HCT116 (cell line): ENCODE results near the gene CCDC88C. TPM values are rescaled to one million over a fixed set of nuclear protein-coding genes. Genes with fewer than 3 reads are reported as not detected.

Experiments
- ATAC-seq: fragments of 200-7000 bp; cut with Tn5 transposase; 2 replicates; pipeline ENCODE4 v1.9.1; 2020; ENCODE audit warnings: mild to moderate bottlenecking, moderate library complexity
- BruUV-seq: library from RNA; stranded (reverse); fragments of 400-500 nt; replicated peaks from 2 replicates; lab custom pipeline; 2021; lab: Mats Ljungman, UMichigan
- CTCF ChIA-PET: fragments of 300-600 bp; sonication (Branson Sonifier 250); formaldehyde crosslinking; loops from one replicate; lab custom pipeline; 2021; ENCODE audit warnings: antibody characterized with exemption; lab: Charles Lee
- POLR2A ChIA-PET: fragments of 300-600, 350-600 bp; sonication (Branson Sonifier 250); formaldehyde crosslinking; loops from one replicate; lab custom pipeline; 2021; ENCODE audit warnings: antibody characterized with exemption; lab: Charles Lee
- RAD21 ChIA-PET, 2 experiments: fragments of 300-600 bp; sonication (Branson Sonifier 250); formaldehyde crosslinking; loops; one replicate each; lab custom pipeline; 2023; ENCODE audit warnings: low total read pairs in 2 of 2; ENCODE audit not compliant: uncharacterized antibody in 2 of 2, unreplicated experiment in 2 of 2, low non-redundant PET in 1 of 2; lab: Charles Lee
- DNase-seq: peaks from one replicate; pipeline ENCODE4 v3.0.0-alpha.2; 2010; ENCODE audit warnings: low read depth, low spot score
- H2AFZ ChIP-seq: fragments of 200-600 bp; shearing (Covaris generic), sonication (generic); 2 replicates; pipeline ENCODE4 v1.6.1; 2017; ENCODE audit warnings: low read depth, mixed run types, mixed read lengths, antibody characterized with exemption, low read length; ENCODE audit not compliant: poor library complexity, severe bottlenecking
- H3K27ac ChIP-seq: 2 replicates; pipeline ENCODE4 v1.5.1; 2012; ENCODE audit warnings: low read depth, low read length
- H3K27me3 ChIP-seq: fragments of 200-600 bp; sonication (generic); 2 replicates; pipeline ENCODE4 v1.6.1; 2016; ENCODE audit warnings: mixed run types, low read length, mixed read lengths; ENCODE audit not compliant: insufficient read depth
- H3K36me3 ChIP-seq, 2 experiments: fragments of 200-500 bp in 1 of 2; fragments of 200-600 bp in 1 of 2; sonication (Bioruptor generic) in 1 of 2; sonication (generic) in 1 of 2; 2 replicates each; pipeline versions ENCODE4 v1.5.1 to v1.6.1; 2014 to 2016; ENCODE audit warnings: low read length in 2 of 2, inconsistent platforms in 1 of 2, mixed read lengths in 1 of 2, mixed run types in 1 of 2; ENCODE audit not compliant: insufficient read depth in 2 of 2, control insufficient read depth in 1 of 2
- H3K4me1 ChIP-seq, 2 experiments: fragments of 200-600 bp in 1 of 2; sonication (generic) in 1 of 2; 2 replicates each; pipeline versions ENCODE4 v1.5.1 to v1.6.1; 2012 to 2017; ENCODE audit warnings: low read length in 2 of 2, inconsistent platforms in 1 of 2, mild to moderate bottlenecking in 1 of 2, mixed read lengths in 1 of 2, mixed run types in 1 of 2, moderate library complexity in 1 of 2; ENCODE audit not compliant: insufficient read depth in 2 of 2, control insufficient read depth in 1 of 2
- H3K4me2 ChIP-seq: fragments of 200-600 bp; sonication (generic); 2 replicates; pipeline ENCODE4 v1.6.1; 2017; ENCODE audit warnings: mixed run types, low read length, mixed read lengths
- H3K4me3 ChIP-seq, 2 experiments: fragments of 200-600 bp in 1 of 2; sonication (generic) in 1 of 2; replicated peaks in 1 of 2; 2 replicates each; pipeline ENCODE4 v1.5.1; 2011 to 2016; ENCODE audit warnings: low read length in 2 of 2, control low read depth in 1 of 2, low read depth in 1 of 2, mild to moderate bottlenecking in 1 of 2, mixed read lengths in 1 of 2, mixed run types in 1 of 2
- H3K79me2 ChIP-seq: fragments of 200-600 bp; sonication (generic); 2 replicates; pipeline ENCODE4 v1.6.1; 2017; ENCODE audit warnings: mild to moderate bottlenecking, mixed run types, low read length, moderate library complexity, mixed read lengths; ENCODE audit not compliant: insufficient read depth
- H3K9ac ChIP-seq: fragments of 200-600 bp; sonication (generic); 2 replicates; pipeline ENCODE4 v1.6.1; 2016; ENCODE audit warnings: low read length, mixed read lengths
- H3K9me2 ChIP-seq: fragments of 200-600 bp; sonication (generic), shearing (Covaris generic); 2 replicates; pipeline ENCODE4 v1.6.1; 2017; ENCODE audit warnings: mixed run types, mild to moderate bottlenecking, moderate library complexity; ENCODE audit not compliant: insufficient read depth
- H3K9me3 ChIP-seq, 2 experiments: fragments of 200-500 bp in 1 of 2; fragments of 200-600 bp in 1 of 2; sonication (Bioruptor generic) in 1 of 2; sonication (generic) in 1 of 2; 2 replicates each; pipeline ENCODE4 v1.6.1; 2014 to 2017; ENCODE audit warnings: low read length in 2 of 2, mixed read lengths in 2 of 2, inconsistent platforms in 1 of 2, low read depth in 1 of 2, mild to moderate bottlenecking in 1 of 2, mixed run types in 1 of 2, moderate library complexity in 1 of 2; ENCODE audit not compliant: control insufficient read depth in 1 of 2, insufficient read depth in 1 of 2
- H4K20me1 ChIP-seq: fragments of 200-600 bp; sonication (generic), shearing (Covaris generic); 2 replicates; pipeline ENCODE4 v1.6.1; 2017; ENCODE audit warnings: mixed run types, mild to moderate bottlenecking, moderate library complexity; ENCODE audit not compliant: insufficient read depth
- ATF3 ChIP-seq: IDR thresholded peaks from 2 replicates; pipeline ENCODE4 v1.6.1; 2012
- CBX3 ChIP-seq: IDR thresholded peaks from 2 replicates; pipeline ENCODE4 v1.6.1; 2012; ENCODE audit warnings: low read depth
- CEBPB ChIP-seq: IDR thresholded peaks from 2 replicates; pipeline ENCODE4 v1.6.1; 2012; ENCODE audit warnings: low read depth
- EGR1 ChIP-seq: IDR thresholded peaks from 2 replicates; pipeline ENCODE4 v1.6.1; 2012; ENCODE audit warnings: low read depth
- EZH2phosphoT487 ChIP-seq: fragments of 200-600 bp; IDR thresholded peaks from 2 replicates; pipeline ENCODE4 v1.6.1; 2018; ENCODE audit warnings: antibody characterized with exemption, borderline replicate concordance
- FOSL1 ChIP-seq: IDR thresholded peaks from 2 replicates; pipeline ENCODE4 v1.6.1; 2012; ENCODE audit warnings: low read depth
- JUND ChIP-seq: IDR thresholded peaks from 2 replicates; pipeline ENCODE4 v1.6.1; 2012
- MAX ChIP-seq: IDR thresholded peaks from 2 replicates; pipeline ENCODE4 v1.6.1; 2012
- POLR2A ChIP-seq: IDR thresholded peaks from 2 replicates; pipeline ENCODE4 v1.7.0; 2011; ENCODE audit warnings: borderline replicate concordance; ENCODE audit not compliant: insufficient read depth, insufficient read length; ENCODE audit errors: extremely low read depth
- POLR2AphosphoS5 ChIP-seq: IDR thresholded peaks from 2 replicates; pipeline ENCODE4 v1.6.1; 2011; ENCODE audit warnings: mild to moderate bottlenecking, low read depth, low read length, moderate library complexity
- RAD21 ChIP-seq: IDR thresholded peaks from 2 replicates; pipeline ENCODE4 v1.6.1; 2012; ENCODE audit warnings: low read depth, mild to moderate bottlenecking
- REST ChIP-seq: IDR thresholded peaks from 2 replicates; pipeline ENCODE4 v1.6.1; 2012; ENCODE audit warnings: low read depth
- TCF7L2 ChIP-seq: IDR thresholded peaks from 2 replicates; pipeline ENCODE4 v1.7.0; 2011; ENCODE audit warnings: borderline replicate concordance, inconsistent platforms; ENCODE audit not compliant: insufficient read depth, insufficient read length; ENCODE audit errors: extremely low read depth
- ZBTB33 ChIP-seq: IDR thresholded peaks from 2 replicates; pipeline ENCODE4 v1.6.1; 2011; ENCODE audit warnings: mild to moderate bottlenecking, low read length, moderate library complexity; ENCODE audit not compliant: insufficient replicate concordance; ENCODE audit errors: extremely low read depth
- ZFX ChIP-seq: fragments of 450-650 bp; IDR thresholded peaks from 2 replicates; pipeline ENCODE4 v1.6.1; 2017
- ZNF274 ChIP-seq: fragments of 200-500 bp; sonication (Bioruptor generic); IDR thresholded peaks from 2 replicates; pipeline ENCODE4 v1.6.1; 2014; ENCODE audit warnings: mild to moderate bottlenecking, low read depth, low read length, inconsistent platforms
- intact Hi-C: fragments of 100-400 bp; cut with micrococcal nuclease; formaldehyde crosslinking; loops from 2 replicates; pipeline ENCODE4 v1.10.0; 2022
- total RNA-seq: library from RNA; stranded (reverse); gene quantifications from one replicate; pipeline ENCODE4 v1.2.1, GENCODE V29; 2021; ENCODE audit not compliant: unreplicated experiment

CCDC88C gene
- total RNA-seq, 1 experiment from 2014 or later = 20.8 TPM

GRCh38 chr14:91390165-91390778 is 27.3 kb downstream of the CCDC88C start (continued):
- TF ChIP-seq ATF3 (no peak), EGR1 (no peak), ZBTB33 (no peak), EZH2phosphoT487 (no peak), CEBPB (no peak), RAD21 (no peak), POLR2A (no peak)

GRCh38 chr14:91389150-91389549 is 28.5 kb downstream of the CCDC88C start:
- intact Hi-C loops = no loop called here
- H2AFZ ChIP-seq = no peak overlapping the region
- no peaks in the 10 kb centered on the region for H4K20me1 ChIP-seq
- ChIA-PET CTCF (no interaction called here), RAD21 (no interaction called here), POLR2A (no interaction called here)
- H3K4me2 ChIP-seq = no peak overlapping the region
- no peak overlapping the region for H3K4me3 ChIP-seq
- H3K9me3 ChIP-seq = no peaks in the 10 kb centered on the region
- ATAC-seq (no peak), DNase-seq (no peak)
- H3K79me2 ChIP-seq = peaks cover 3% of the 10 kb centered on the region; the same call in 1 of the 2 replicates
- no TSS peak for BruUV-seq
- no peaks in the 10 kb centered on the region for H3K36me3 ChIP-seq
- H3K4me1 ChIP-seq = no peaks in the 10 kb centered on the region
- no peak overlapping the region for H3K9ac ChIP-seq
- H3K27me3 ChIP-seq = no peaks in the 10 kb centered on the region
- no peaks in the 10 kb centered on the region for H3K9me2 ChIP-seq
- H3K27ac ChIP-seq = no peak overlapping the region
- TF ChIP-seq TCF7L2 (no peak), ZBTB33 (no peak), REST (no peak), FOSL1 (no peak), ZFX (no peak), EZH2phosphoT487 (no peak), ZNF274 (no peak), MAX (no peak), POLR2AphosphoS5 (no peak), CBX3 (no peak), JUND (no peak)
